MM.1S (cell line): Measurements from ENCODE around the gene IL2RA.

Source experiments
- EZH2 ChIP-seq: fragments of 300-600 bp; sonication (generic); optimal IDR thresholded peaks from 2 replicates; pipeline ENCODE3; 2017; ENCODE audit warnings: low read depth, mild to moderate bottlenecking, antibody characterized with exemption, low read length, mixed read lengths
- EZH2phosphoT487 ChIP-seq: fragments of 300-600 bp; sonication (generic); IDR thresholded peaks from 2 replicates; pipeline ENCODE4 v1.6.1; 2018; ENCODE audit warnings: antibody characterized with exemption, low read length
- TF ChIP-seq, protein P1 (sequence below): fragments of 300-600 bp; sonication (generic); IDR thresholded peaks from 2 replicates; pipeline ENCODE4 v1.5.1; 2016; ENCODE audit warnings: antibody characterized with exemption, low read length, mixed read lengths

DNA sequence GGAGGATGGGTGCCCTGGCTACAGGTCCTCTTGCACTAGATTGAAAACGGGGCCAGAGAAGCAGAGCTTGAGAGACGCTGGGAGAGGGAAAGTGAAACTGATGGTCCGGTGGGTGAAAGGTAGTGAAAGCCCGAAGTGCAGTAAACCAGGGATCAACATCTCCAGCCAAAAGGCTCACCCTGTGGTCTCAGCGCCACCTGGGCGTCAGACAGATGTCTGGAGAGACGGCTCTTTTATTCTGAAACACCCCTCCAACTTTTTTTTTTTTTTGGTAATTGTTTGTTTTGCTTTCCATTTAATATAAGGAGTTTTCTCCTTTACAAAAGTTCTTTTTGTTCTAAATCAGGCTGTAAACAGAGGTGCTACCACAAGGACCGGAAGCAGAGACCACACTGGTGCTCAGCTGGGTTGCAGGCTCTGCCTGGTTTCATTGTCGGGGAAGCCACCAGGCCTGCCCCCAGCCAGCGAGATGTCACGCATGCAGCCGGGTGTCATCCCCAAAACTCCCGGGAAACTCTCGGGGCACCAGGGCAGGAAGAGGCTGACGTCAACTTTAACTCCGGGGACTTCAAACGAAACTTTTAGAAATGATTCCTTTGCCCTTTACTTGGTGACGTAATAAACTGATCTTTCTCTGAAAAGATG, 11.2 kb downstream of the IL2RA start:
- TF ChIP-seq, protein P1, sequence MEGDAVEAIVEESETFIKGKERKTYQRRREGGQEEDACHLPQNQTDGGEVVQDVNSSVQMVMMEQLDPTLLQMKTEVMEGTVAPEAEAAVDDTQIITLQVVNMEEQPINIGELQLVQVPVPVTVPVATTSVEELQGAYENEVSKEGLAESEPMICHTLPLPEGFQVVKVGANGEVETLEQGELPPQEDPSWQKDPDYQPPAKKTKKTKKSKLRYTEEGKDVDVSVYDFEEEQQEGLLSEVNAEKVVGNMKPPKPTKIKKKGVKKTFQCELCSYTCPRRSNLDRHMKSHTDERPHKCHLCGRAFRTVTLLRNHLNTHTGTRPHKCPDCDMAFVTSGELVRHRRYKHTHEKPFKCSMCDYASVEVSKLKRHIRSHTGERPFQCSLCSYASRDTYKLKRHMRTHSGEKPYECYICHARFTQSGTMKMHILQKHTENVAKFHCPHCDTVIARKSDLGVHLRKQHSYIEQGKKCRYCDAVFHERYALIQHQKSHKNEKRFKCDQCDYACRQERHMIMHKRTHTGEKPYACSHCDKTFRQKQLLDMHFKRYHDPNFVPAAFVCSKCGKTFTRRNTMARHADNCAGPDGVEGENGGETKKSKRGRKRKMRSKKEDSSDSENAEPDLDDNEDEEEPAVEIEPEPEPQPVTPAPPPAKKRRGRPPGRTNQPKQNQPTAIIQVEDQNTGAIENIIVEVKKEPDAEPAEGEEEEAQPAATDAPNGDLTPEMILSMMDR: peak; percentile 35
- TF ChIP-seq EZH2phosphoT487 (peak; percentile 95), EZH2 (no peak)
